ENCODE measurements around the gene CEACAM1.

GRCh38 chr19:42555801-42556200 is 27.5 kb upstream of the CEACAM1 start:
- TF ChIP-seq ZC3H10 (CRISPR knock-in tag; IDR thresholded peaks at IDR 0.05): no peak
- TF ChIP-seq ZFP30 (CRISPR knock-in tag; IDR thresholded peaks at IDR 0.05): no peak
- no peak for TF ChIP-seq ZNF8 (CRISPR knock-in tag; IDR thresholded peaks at IDR 0.05)
- no peak for TF ChIP-seq CSDC2 (CRISPR knock-in tag; IDR thresholded peaks at IDR 0.05)
- no peak for TF ChIP-seq ZNF565 (CRISPR knock-in tag; conservative IDR thresholded peaks at IDR 0.05; ENCODE audit: low read depth)
- TF ChIP-seq OSR1 (CRISPR knock-in tag; IDR thresholded peaks at IDR 0.05): no peak
- no peak for TF ChIP-seq TOX (CRISPR knock-in tag; IDR thresholded peaks at IDR 0.05; ENCODE audit: borderline replicate concordance)
- no peak for TF ChIP-seq GLIS3 (CRISPR knock-in tag; IDR thresholded peaks at IDR 0.05)
- TF ChIP-seq TSHZ2 (CRISPR knock-in tag; IDR thresholded peaks at IDR 0.05): no peak
- TF ChIP-seq PATZ1 (CRISPR knock-in tag; IDR thresholded peaks at IDR 0.05; ENCODE audit: borderline replicate concordance): no peak
- no peak for TF ChIP-seq CSRNP3 (CRISPR knock-in tag; IDR thresholded peaks at IDR 0.05)
- no peak for TF ChIP-seq ZFP3 (CRISPR knock-in tag; IDR thresholded peaks at IDR 0.05)
- TF ChIP-seq ESRRG (CRISPR knock-in tag; IDR thresholded peaks at IDR 0.05): no peak
- TF ChIP-seq POU6F1 (CRISPR knock-in tag; IDR thresholded peaks at IDR 0.05; ENCODE audit: borderline replicate concordance, low read depth): no peak
